Prostate gland (tissue), 2 donors: ENCODE measurements around the gene ZMYND8.

ENCODE experiments used
- POLR2A ChIP-seq: fragments of 450-650 bp; IDR thresholded peaks from one replicate; pipeline ENCODE4 v1.6.1; 2016; ENCODE audit warnings: antibody characterized with exemption, mild to moderate bottlenecking
- POLR2AphosphoS5 ChIP-seq: sonication (generic); formaldehyde crosslinking; IDR thresholded peaks from one replicate; pipeline ENCODE4 v1.6.1; 2017; ENCODE audit warnings: antibody characterized with exemption
- TF ChIP-seq, protein P1 (sequence below), 4 experiments: fragments of 200-600 bp in 2 of 4; fragments of 450-650 bp in 2 of 4; sonication (generic) in 2 of 4; IDR thresholded peaks; 1 replicate in 3 of 4; 2 replicates in 1 of 4; pipeline ENCODE4 v1.5.1; 2016 to 2019; ENCODE audit warnings: antibody characterized with exemption in 4 of 4, mild to moderate bottlenecking in 2 of 4, moderate library complexity in 2 of 4

DNA sequence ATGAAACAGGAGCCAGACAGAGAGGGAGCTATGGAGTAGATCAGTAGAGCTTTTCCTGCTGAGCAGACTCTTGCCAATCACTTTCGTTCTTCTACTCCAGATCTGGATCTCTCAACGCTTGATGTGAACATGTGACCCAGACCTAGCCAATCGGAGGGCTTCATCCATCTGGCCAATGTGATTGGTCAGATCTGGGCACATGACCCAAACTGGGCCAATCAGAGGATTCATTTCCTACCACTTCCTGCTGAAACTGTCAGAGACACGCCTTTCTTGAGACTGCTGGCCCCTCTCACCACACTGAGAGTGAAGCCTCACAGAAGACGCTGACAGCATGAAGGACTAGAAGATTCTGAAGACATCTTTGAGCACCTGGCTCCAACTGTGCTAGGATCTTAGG is 44.2 kb upstream of the ZMYND8 start:
- no peak for TF ChIP-seq POLR2AphosphoS5
- TF ChIP-seq, protein P1, sequence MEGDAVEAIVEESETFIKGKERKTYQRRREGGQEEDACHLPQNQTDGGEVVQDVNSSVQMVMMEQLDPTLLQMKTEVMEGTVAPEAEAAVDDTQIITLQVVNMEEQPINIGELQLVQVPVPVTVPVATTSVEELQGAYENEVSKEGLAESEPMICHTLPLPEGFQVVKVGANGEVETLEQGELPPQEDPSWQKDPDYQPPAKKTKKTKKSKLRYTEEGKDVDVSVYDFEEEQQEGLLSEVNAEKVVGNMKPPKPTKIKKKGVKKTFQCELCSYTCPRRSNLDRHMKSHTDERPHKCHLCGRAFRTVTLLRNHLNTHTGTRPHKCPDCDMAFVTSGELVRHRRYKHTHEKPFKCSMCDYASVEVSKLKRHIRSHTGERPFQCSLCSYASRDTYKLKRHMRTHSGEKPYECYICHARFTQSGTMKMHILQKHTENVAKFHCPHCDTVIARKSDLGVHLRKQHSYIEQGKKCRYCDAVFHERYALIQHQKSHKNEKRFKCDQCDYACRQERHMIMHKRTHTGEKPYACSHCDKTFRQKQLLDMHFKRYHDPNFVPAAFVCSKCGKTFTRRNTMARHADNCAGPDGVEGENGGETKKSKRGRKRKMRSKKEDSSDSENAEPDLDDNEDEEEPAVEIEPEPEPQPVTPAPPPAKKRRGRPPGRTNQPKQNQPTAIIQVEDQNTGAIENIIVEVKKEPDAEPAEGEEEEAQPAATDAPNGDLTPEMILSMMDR (IDR thresholded peaks at IDR 0.05) = no peak
- TF ChIP-seq POLR2A = no peak
